Ascending aorta (tissue), 2 donors: Measurements from ENCODE around the gene TCF3. TPM values are rescaled to one million over a fixed set of nuclear protein-coding genes. Genes with fewer than 3 reads are reported as not detected.
"Not testable (repeated sequence)": the region's sequence is repeated elsewhere in the genome, so short reads cannot be mapped to it uniquely, and the experiment has no call there.

Experiments
- DNase-seq, 2 donors: peaks; one replicate each; pipeline ENCODE4 v3.0.0-alpha.2; 2019; ENCODE audit warnings: low spot score in 2 of 2
- H3K27ac ChIP-seq, 2 donors: fragments of 200-600 bp; sonication (generic); one replicate each; pipeline ENCODE4 v1.5.1; 2016 to 2017; ENCODE audit warnings: mild to moderate bottlenecking in 1 of 2
- H3K27me3 ChIP-seq: fragments of 200-600 bp; sonication (generic); one replicate; pipeline ENCODE4 v1.5.1; 2017
- H3K36me3 ChIP-seq, 2 donors: fragments of 200-600 bp; sonication (generic); one replicate each; pipeline ENCODE4 v1.5.1; 2016
- H3K4me1 ChIP-seq, 2 donors: fragments of 200-600 bp; sonication (generic); one replicate each; pipeline ENCODE4 v1.5.1; 2016 to 2017; ENCODE audit warnings: mild to moderate bottlenecking in 1 of 2
- H3K4me3 ChIP-seq, 2 donors: fragments of 200-600 bp; sonication (generic); one replicate each; pipeline ENCODE4 v1.5.1; 2016 to 2017; ENCODE audit warnings: mild to moderate bottlenecking in 1 of 2
- H3K9me3 ChIP-seq, 2 donors: fragments of 200-600 bp; sonication (generic); one replicate each; pipeline ENCODE4 v1.5.1; 2016
- CTCF ChIP-seq, 3 experiments: fragments of 200-600 bp in 2 of 3; fragments of 450-650 bp in 1 of 3; sonication (generic) in 2 of 3; IDR thresholded peaks; one replicate each; pipeline ENCODE4 v1.5.1; 2016 to 2019; ENCODE audit warnings: antibody characterized with exemption in 3 of 3, mild to moderate bottlenecking in 1 of 3, moderate library complexity in 1 of 3
- intact Hi-C: fragments of 100-400 bp; cut with DNase I; formaldehyde crosslinking; loops from one replicate; pipeline ENCODE4 v1.15.1; 2023
- total RNA-seq: library from RNA; depleted of rRNA; stranded (reverse); fragments of >200 nt; gene quantifications from one replicate; pipeline ENCODE4 v1.1.0, GENCODE V29; 2016

Gene TCF3
- total RNA-seq, 1 donor from 2014 or later, result 209 TPM

- no peak overlapping the region for H3K4me3 ChIP-seq
- DNase-seq, result no peak
- no peaks in the 10 kb centered on the region for H3K4me1 ChIP-seq
- H3K36me3 ChIP-seq, result no peaks in the 10 kb centered on the region
- H3K27me3 ChIP-seq, result peaks cover 10% of the 10 kb centered on the region
- no peak for TF ChIP-seq CTCF (IDR thresholded peaks at IDR 0.05)
- no peak overlapping the region for H3K27ac ChIP-seq
- intact Hi-C loops, result no loop called here
- H3K9me3 ChIP-seq, result peaks cover 0 to 7% of the 10 kb centered on the region in 2 donors
Observed at GRCh38 chr19:1691589-1692290, 39.3 kb upstream of the TCF3 start.

GRCh38 chr19:1690699-1691307 lies 38.4 kb upstream of the TCF3 start:
- Histone ChIP-seq H3K27me3 (peaks cover 10% of the 10 kb centered on the region), H3K4me1 (no peaks in the 10 kb centered on the region), H3K4me3 (no peak overlapping the region), H3K27ac (no peak overlapping the region), H3K36me3 (no peaks in the 10 kb centered on the region), H3K9me3 (peaks cover 0 to 7% of the 10 kb centered on the region in 2 donors)
- TF ChIP-seq CTCF (IDR thresholded peaks at IDR 0.05), result no peak
- intact Hi-C loops, result no loop called here
- DNase-seq, result no peak

- H3K36me3 ChIP-seq, H3K27me3 ChIP-seq, intact Hi-C loops, H3K4me3 ChIP-seq, H3K9me3 ChIP-seq, H3K27ac ChIP-seq, H3K4me1 ChIP-seq, DNase-seq: not testable (repeated sequence)
Observed at GRCh38 chr19:1685785-1686184, 33.4 kb upstream of the TCF3 start.

GRCh38 chr19:1685046-1685445 lies 32.6 kb upstream of the TCF3 start:
- no peaks in the 10 kb centered on the region for H3K36me3 ChIP-seq
- H3K4me3 ChIP-seq, result no peak overlapping the region
- intact Hi-C loops, result no loop called here
- H3K27me3 ChIP-seq, result peaks cover under 1% of the 10 kb centered on the region
- no peak for TF ChIP-seq CTCF (IDR thresholded peaks at IDR 0.05)
- no peaks in the 10 kb centered on the region for H3K4me1 ChIP-seq
- no peak for DNase-seq
- H3K9me3 ChIP-seq, result no peaks in the 10 kb centered on the region
- no peak overlapping the region for H3K27ac ChIP-seq

GRCh38 chr19:1684573-1684912 lies 32.1 kb upstream of the TCF3 start:
- intact Hi-C loops, result no loop called here
- TF ChIP-seq CTCF (IDR thresholded peaks at IDR 0.05), result no peak
- Histone ChIP-seq H3K4me1 (no peaks in the 10 kb centered on the region), H3K27ac (no peak overlapping the region), H3K27me3 (no peaks in the 10 kb centered on the region), H3K4me3 (no peak overlapping the region), H3K9me3 (no peaks in the 10 kb centered on the region), H3K36me3 (no peaks in the 10 kb centered on the region)
- no peak for DNase-seq

DNA sequence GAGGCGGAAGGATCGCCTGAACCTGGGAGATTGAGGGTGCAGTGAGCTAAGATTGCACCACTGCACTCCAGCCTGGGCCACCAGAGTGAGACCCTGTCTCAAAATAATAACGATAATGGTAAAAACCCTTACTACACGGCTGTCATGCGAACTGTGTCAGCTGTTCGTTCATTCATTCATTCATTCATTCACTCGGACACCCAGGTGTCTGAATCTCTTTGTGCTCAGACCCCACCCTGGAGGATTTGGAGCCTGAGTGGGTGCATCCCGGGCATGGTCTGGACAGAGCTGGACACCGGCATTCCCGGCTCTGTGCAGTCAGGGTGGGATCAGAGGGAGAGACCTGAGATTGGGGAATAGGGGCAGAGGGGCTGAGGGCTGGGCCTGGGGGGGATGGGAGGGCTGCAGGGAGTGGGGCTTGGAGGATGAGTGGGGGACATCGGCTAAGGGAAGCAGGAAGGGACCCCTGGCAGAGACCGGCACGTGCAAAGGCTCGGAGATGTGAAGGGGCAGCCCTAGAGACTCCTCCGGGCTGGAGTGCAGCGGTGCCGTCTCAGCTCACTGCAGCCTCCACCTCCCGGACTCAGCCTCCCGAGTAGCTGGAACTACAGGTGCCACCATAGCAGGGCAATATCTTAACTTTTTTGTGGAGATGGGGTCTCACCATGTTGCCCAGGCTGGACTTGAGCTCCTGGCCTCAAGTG lies 31.6 kb upstream of the TCF3 start:
- H3K4me1 ChIP-seq, result no peaks in the 10 kb centered on the region
- no peaks in the 10 kb centered on the region for H3K36me3 ChIP-seq
- intact Hi-C loops, result no loop called here
- no peak overlapping the region for H3K4me3 ChIP-seq
- no peak overlapping the region for H3K27ac ChIP-seq
- H3K9me3 ChIP-seq, result no peaks in the 10 kb centered on the region
- no peak for DNase-seq
- H3K27me3 ChIP-seq, result no peaks in the 10 kb centered on the region
- no peak for TF ChIP-seq CTCF (IDR thresholded peaks at IDR 0.05)
